ENCODE results near the gene MOB3C. TPM values are rescaled to one million over a fixed set of nuclear protein-coding genes. Genes with fewer than 3 reads are reported as not detected.
"Not testable (repeated sequence)": the region's sequence is repeated elsewhere in the genome, so short reads cannot be mapped to it uniquely, and the experiment has no call there.

Gene MOB3C
- 1 to 10 TPM; 6.3 to 8.7 TPM for total RNA-seq

GRCh38 chr1:46616277-46617107 lies at the start of gene MOB3C:
Gene MOB3C (minus strand): TSS chr1:46616811. CDS start chr1:46613321, 3,490 bp downstream.
- no peaks in the 10 kb centered on the region for H3K36me3 Mint-ChIP-seq (ENCODE audit: low read depth)
- peaks cover 47% of the 10 kb centered on the region for H3K4me1 Mint-ChIP-seq (ENCODE audit: low read depth)
- peak; percentile 74 for DNase-seq
- CTCF ChIA-PET: interaction anchor here (0.8 to 5.4 kb wide), 4 partner anchors 12 to 109 kb away, joined by 3 to 47 read pairs (median 4); partner anchors contain the start of gene MKNK1
- intact Hi-C loops (cut with micrococcal nuclease): loop anchor here (5.0 to 10.0 kb wide), 2 partner anchors 51 to 108 kb away; partner anchors contain the start of gene ATPAF1
- H3K27me3 Mint-ChIP-seq: no peaks in the 10 kb centered on the region
- peak within 1 kb of the TSS; percentile 88 for H3K4me3 Mint-ChIP-seq
- H3K27ac Mint-ChIP-seq: peak within 1 kb of the TSS; percentile 91
- no peaks in the 10 kb centered on the region for H3K9me3 Mint-ChIP-seq
- TF ChIP-seq, protein P1, sequence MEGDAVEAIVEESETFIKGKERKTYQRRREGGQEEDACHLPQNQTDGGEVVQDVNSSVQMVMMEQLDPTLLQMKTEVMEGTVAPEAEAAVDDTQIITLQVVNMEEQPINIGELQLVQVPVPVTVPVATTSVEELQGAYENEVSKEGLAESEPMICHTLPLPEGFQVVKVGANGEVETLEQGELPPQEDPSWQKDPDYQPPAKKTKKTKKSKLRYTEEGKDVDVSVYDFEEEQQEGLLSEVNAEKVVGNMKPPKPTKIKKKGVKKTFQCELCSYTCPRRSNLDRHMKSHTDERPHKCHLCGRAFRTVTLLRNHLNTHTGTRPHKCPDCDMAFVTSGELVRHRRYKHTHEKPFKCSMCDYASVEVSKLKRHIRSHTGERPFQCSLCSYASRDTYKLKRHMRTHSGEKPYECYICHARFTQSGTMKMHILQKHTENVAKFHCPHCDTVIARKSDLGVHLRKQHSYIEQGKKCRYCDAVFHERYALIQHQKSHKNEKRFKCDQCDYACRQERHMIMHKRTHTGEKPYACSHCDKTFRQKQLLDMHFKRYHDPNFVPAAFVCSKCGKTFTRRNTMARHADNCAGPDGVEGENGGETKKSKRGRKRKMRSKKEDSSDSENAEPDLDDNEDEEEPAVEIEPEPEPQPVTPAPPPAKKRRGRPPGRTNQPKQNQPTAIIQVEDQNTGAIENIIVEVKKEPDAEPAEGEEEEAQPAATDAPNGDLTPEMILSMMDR (IDR thresholded peaks at IDR 0.05): no peak
- POLR2A ChIA-PET: interaction anchor here (0.7 to 6.4 kb wide), 8 partner anchors 9 to 313 kb away, joined by 3 to 55 read pairs (median 4); partner anchors contain the start of genes LRRC41, MKNK1 and UQCRH
- ATAC-seq: peak; percentile 65

DNA sequence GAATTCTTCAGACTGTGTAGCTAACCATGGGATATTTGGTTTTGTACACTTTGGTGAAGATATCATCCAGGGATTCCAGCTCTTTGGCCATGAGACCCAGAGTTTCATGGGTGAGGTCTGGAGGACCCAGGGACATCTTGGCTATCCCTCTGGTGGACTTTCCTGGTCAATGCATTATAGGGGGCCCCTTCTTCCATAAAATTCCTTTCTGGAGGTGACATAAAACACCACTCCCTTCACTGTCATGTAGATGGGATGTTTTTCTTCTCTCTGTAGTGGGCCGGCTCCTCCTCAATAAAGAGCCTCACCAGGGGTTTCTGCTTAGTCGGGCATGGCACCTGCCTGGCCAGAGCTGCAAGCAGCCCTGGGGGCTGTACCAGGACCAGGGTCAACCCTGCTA lies 49.4 kb upstream of the MOB3C start:
- peaks cover 15% of the 10 kb centered on the region for H3K36me3 Mint-ChIP-seq (ENCODE audit: low read depth)
- no peak overlapping the region for H3K4me3 Mint-ChIP-seq
- no peak for DNase-seq
- CTCF ChIA-PET: no interaction called here
- no peaks in the 10 kb centered on the region for H3K27me3 Mint-ChIP-seq
- intact Hi-C loops (cut with micrococcal nuclease): loop anchor here (5.0 kb wide), 2 partner anchors 49 to 51 kb away; partner anchors contain the start of genes EFCAB14 and MOB3C
- POLR2A ChIA-PET: interaction anchor here (0.6 to 3.7 kb wide), 3 partner anchors 9 to 573 kb away, joined by 3 to 17 read pairs (median 4); no protein-coding TSS in a partner anchor
- H3K4me1 Mint-ChIP-seq (ENCODE audit: low read depth): peaks cover 13% of the 10 kb centered on the region
- no peaks in the 10 kb centered on the region for H3K9me3 Mint-ChIP-seq
- no peak overlapping the region for H3K27ac Mint-ChIP-seq
- no peak for ATAC-seq
- TF ChIP-seq, protein P1 (IDR thresholded peaks at IDR 0.05): no peak

- Mint-ChIP-seq H3K4me1 (ENCODE audit: low read depth) (peaks cover 30% of the 10 kb centered on the region), H3K36me3 (ENCODE audit: low read depth) (peaks cover 17% of the 10 kb centered on the region)
- H3K27ac Mint-ChIP-seq; H3K4me3 Mint-ChIP-seq; H3K9me3 Mint-ChIP-seq; DNase-seq; intact Hi-C loops (cut with micrococcal nuclease); ATAC-seq; POLR2A ChIA-PET; H3K27me3 Mint-ChIP-seq; CTCF ChIA-PET: not testable (repeated sequence)
Measured at GRCh38 chr1:46662919-46663318, 46.3 kb upstream of the MOB3C start.

- intact Hi-C loops (cut with micrococcal nuclease); H3K9me3 Mint-ChIP-seq; DNase-seq; H3K27me3 Mint-ChIP-seq; H3K4me3 Mint-ChIP-seq; H3K27ac Mint-ChIP-seq; POLR2A ChIA-PET; ATAC-seq: not testable (repeated sequence)
- H3K36me3 Mint-ChIP-seq (ENCODE audit: low read depth): peaks cover 31% of the 10 kb centered on the region
- CTCF ChIA-PET: interaction anchor here (1.0 to 2.0 kb wide), 3 partner anchors 8 to 66 kb away, joined by 3 to 4 read pairs (median 4); no protein-coding TSS in a partner anchor
- peaks cover 21% of the 10 kb centered on the region for H3K4me1 Mint-ChIP-seq (ENCODE audit: low read depth)
Measured at GRCh38 chr1:46660116-46660515, 43.5 kb upstream of the MOB3C start.

DNA sequence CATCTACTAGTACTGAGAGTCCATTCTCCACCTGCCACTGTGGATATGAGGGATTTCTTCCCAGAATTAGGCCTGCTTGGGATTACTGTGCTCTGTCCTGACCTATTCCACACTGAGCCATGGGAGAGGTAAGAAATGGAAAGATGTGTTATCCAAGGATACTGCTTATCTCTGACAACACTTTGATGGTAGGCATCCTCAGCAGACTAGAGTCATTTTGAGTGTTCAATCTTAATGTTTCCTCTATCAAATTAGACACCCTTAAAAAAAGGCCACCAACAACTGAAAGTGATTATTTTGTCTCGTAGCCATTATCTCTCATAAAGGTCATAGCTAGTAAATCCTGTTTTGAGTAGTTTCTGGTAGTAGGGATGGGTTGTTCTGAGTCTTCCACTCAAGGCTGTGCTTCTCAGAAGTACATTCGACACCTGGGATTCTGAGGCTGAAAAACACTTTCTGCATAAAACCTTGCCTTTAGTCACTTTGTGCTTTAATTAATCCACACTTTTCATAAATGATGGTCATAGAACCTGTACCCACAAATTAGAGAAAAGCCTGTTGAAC lies 42.8 kb upstream of the MOB3C start:
- peak overlapping the region; percentile 36 for H3K27ac Mint-ChIP-seq
- ATAC-seq: peak; percentile 45

More for the DNA sequence above, 42.8 kb upstream of the MOB3C start:
- no peak for DNase-seq
- CTCF ChIA-PET: no interaction called here
- TF ChIP-seq, protein P1 (IDR thresholded peaks at IDR 0.05): no peak
- peaks cover 33% of the 10 kb centered on the region for H3K36me3 Mint-ChIP-seq (ENCODE audit: low read depth)
- H3K27me3 Mint-ChIP-seq: no peaks in the 10 kb centered on the region
- POLR2A ChIA-PET: interaction anchor here (1.3 kb wide), 1 partner anchor 8 kb away, joined by 3 read pairs; no protein-coding TSS in a partner anchor
- intact Hi-C loops (cut with micrococcal nuclease): no loop called here
- H3K4me3 Mint-ChIP-seq: no peak overlapping the region
- H3K4me1 Mint-ChIP-seq (ENCODE audit: low read depth): peaks cover 21% of the 10 kb centered on the region
- peaks cover 4% of the 10 kb centered on the region for H3K9me3 Mint-ChIP-seq
